ENCODE data around the gene CERS6.
"Not testable (repeated sequence)": the region's sequence is repeated elsewhere in the genome, so short reads cannot be mapped to it uniquely, and the experiment has no call there.

CERS6 gene

DNA sequence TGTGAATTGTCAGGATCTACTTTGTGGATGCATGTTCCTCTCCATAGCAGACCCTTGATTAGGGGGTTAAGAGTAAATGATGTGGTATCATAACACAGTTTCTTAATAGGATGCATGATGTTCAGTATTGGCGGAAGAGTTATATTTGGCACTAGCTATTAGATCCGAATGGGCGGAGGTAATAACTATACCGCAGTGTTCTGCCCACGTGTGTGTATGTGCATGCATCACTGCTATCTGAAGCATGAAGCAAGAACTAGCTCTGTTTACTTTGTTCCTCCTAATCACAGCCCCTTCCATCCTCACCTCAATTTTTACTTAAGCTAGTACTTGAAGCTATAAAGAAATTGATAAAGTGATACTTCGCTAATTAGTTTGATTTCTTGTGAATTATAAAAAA is 186.8 kb downstream of the CERS6 start:
- no peak for DNase-seq (ENCODE audit: low spot score)

DNA sequence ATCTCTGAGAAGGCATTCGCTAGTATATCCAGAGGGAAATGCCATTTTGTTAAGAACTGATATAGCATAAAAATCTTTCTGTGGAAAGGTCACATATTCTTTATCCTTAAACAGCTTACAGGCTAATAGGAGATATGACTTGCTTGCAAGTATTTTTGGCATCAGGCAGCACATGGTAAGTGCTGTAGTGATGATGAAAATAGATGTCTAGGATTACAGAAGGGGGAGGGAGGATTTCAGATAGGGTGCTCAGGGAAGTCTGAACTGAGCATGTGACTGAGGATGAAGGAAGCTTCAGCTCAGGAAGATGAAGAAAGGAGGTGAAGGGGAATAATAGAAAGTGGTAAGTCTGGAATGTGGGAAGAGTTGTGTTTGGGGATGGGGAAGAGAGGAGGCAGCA is 187.9 kb downstream of the CERS6 start:
- no peak for DNase-seq (ENCODE audit: low spot score)

DNA sequence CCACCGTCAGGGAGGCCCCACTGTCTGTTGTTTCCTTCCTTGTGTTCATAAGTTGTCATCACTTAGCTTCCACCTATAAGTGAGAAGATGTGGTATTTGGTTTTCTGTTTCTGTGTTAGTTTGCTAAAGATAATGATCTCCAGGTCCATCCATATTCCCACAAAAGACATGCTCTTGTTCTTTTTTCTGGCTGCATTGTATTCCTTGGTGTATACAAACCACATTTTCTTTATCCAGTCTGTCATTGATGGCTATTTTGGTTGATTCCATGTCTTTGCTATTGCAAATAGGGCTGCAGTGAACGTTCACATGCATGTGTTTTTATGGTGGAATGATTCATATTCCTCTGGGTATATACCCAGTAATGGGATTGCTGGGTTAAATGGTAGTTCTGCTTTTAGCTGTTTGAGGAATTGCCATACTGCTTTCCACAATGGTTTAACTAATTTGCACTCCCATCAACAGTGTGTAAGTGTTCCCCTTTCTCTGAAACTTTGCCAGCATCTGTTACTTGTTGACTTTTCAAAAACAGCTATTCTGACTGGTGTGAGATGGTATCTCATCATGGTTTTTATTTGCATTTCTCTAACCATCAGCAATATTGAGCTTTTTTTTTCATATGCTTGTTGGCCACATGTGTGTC is 189.7 kb downstream of the CERS6 start:
- DNase-seq (ENCODE audit: low spot score), result no peak

DNA sequence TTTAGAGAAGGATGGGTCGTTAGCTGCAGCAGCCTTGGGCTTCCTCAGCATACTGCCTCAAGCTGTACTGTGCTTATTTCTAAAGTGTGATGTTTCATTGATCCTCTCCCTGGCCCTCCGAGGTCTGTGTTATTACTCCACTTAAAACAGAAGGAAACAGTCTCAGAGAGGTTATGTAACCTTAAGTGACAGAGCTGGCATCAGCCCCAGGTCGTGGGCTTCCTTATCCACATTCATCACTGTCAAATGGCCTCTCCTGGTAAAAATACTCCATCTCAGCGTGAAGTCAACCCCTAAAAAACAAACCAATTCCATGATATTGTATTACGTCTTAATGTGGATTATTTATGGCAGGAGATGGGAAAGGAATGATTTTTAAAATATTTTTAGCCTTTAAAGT is 193.0 kb downstream of the CERS6 start:
- no peak for DNase-seq (ENCODE audit: low spot score)

- no peak for DNase-seq (ENCODE audit: low spot score)
Observed at GRCh38 chr2:168649562-168649961, 193.5 kb downstream of the CERS6 start.

GRCh38 chr2:168650139-168650538 is 194.1 kb downstream of the CERS6 start:
- DNase-seq (ENCODE audit: low spot score), result no peak

DNA sequence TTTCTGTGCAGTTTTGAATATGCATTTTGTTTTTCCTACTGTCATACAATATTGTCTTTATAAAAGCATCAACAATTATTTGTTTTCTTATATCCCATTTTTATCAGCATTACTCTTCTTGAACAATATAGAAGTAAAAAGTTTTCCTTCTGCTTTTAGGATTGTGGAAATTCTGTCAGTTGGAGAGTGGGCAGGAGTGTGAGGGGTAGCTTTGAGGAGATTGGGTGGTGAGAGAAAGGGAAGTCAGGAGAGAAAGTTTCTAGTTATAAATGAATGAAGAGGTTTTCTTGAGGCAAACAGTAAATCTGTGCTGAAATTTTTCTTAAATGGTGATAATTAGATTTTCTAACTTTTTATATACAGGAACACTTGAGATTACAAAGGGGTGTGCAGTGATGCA is 194.7 kb downstream of the CERS6 start:
- DNase-seq (ENCODE audit: low spot score), result no peak

GRCh38 chr2:168652997-168653921 is 197.2 kb downstream of the CERS6 start:
- no peak for DNase-seq (ENCODE audit: low spot score)

DNA sequence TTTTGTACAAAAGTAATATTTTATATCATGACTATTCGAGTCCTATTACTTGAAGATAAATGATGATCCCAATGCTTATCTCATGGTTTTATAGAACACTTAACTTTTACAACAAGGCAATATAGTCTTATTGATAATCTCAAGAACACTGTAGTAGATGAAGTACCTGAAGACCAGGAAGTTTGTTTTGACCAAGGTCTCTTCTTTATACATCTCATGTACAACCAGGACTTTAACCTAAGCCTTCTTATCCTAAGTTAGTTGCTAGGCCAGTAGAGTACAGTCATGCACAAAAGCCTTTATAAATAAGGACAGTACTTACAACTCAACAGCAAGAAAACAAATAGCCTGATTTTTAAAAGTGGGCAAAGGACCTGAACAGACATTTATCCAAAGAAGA is 198.6 kb downstream of the CERS6 start:
- DNase-seq (ENCODE audit: low spot score), result no peak

DNA sequence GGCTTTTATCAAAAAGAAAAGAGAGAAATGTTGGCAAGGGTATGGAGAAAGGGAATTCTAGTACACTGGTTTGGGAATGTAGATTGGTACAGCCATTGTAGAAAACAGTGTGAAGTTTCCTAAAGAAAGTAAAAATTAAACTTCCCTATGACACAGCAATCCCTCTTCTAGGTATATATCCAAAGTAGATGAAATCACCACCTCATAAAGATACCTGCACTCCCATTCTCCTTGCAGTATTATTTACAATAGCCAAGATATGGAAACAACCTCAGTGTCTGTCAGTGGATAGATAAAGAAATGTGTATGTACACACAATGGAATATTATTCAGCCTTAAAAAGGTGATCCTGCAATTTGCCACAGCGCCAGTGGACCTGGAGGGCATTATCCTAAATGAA is 199.1 kb downstream of the CERS6 start:
- no peak for DNase-seq (ENCODE audit: low spot score)

- DNase-seq (ENCODE audit: low spot score), result not testable (repeated sequence)
Observed at GRCh38 chr2:168657378-168657777, 201.3 kb downstream of the CERS6 start.

DNA sequence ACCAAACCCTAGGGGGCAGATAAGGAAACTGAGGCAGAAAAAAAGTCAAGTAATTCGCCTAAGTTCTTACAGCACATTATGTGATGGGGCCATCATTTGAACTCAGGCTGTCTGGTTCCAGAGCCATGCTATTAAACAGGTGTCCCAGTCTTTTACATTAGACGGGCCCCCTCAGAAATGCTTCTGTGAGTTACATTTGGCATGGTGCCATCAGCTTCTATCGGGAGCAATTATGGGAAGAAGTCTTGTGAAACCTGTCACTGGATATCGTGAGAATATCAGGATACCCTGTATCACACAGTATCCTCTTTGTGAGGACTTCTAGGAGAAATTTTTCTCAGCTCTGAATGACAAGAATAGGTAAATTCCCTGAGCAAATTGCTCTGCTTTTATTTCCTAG is 202.6 kb downstream of the CERS6 start:
- DNase-seq (ENCODE audit: low spot score), result no peak

DNA sequence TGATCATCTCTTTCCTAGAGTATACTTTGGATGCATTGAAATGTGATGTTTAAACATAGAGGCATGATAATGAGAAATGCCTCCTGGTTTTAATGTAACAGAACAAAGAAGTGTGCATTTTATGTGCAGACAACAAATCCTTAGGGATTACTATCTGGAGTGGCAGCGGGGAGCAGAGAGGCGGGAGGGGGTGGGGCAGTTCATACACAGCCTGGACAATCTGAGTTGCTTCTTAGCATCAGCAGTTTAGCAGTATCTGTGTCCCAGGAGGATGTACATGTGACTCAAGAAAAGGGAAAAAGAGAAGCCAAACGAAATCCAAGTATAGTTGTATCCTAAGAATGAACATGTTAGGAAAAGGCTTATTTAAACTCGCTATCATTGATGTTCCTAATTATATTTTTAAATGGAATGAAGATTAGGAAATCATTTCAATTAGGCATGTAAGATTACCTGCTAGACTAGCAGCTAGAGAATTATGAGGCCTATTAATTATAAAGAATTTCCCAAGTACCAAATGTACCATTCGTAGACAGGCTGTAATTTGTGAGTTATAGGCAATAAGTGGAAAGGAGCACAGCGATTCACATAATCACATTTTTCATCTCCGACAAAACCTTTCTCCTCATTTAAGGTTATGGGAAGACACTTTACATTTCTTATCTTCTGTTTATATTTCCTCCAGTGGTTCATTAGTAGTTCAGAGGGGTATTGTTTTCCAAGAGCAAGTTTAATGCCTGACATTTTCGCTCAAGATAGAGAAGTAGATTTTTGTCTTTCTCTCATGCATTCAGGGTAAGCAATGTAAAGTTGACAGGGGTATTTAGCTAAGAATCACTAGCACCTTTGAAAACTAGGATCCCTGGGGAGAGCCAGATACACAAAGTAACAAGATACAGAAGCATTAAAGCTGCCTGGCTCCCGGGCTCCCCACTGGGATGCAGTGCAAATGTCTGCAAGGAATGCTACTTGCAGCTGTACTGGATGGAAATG is 205.1 kb downstream of the CERS6 start:
- peak; percentile 65 for DNase-seq (ENCODE audit: low spot score)

- no peak for DNase-seq (ENCODE audit: low spot score)
Observed at GRCh38 chr2:168661863-168662256, 205.8 kb downstream of the CERS6 start.

DNA sequence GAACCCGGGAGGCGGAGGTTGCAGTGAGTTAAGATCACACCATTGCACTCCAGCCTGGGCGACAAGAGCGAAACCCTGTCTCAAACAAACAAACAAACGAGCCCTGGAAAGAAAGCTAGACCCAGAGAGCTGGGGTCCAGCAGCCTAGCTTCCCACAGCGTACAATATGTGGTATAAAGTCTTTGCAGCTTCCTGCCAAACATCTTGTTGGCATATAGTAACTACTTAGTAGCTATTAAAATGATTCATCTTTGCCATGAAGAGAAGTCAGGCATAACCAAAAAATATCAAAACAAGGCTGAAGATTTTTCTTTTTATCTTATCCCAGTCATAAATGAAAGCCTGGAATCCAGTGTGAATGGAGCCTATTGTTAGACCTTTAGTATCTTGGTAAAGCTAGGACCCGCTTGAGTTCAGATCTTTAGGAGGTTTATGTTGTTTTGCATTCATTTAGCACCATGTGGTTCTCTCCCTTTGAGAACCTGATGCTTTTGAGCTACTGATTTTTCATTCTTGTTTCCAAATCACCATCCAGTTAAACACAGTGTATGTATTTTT is 206.7 kb downstream of the CERS6 start:
- DNase-seq (ENCODE audit: low spot score), result no peak

- no peak for DNase-seq (ENCODE audit: low spot score)
Observed at GRCh38 chr2:168663993-168664392, 207.9 kb downstream of the CERS6 start.

- DNase-seq (ENCODE audit: low spot score), result not testable (repeated sequence)
Observed at GRCh38 chr2:168664715-168665114, 208.6 kb downstream of the CERS6 start.

- DNase-seq (ENCODE audit: low spot score), result no peak
Observed at GRCh38 chr2:168666339-168666738, 210.3 kb downstream of the CERS6 start.

GRCh38 chr2:168667156-168667555 is 211.1 kb downstream of the CERS6 start:
- no peak for DNase-seq (ENCODE audit: low spot score)

- DNase-seq (ENCODE audit: low spot score), result no peak
Observed at GRCh38 chr2:168669151-168669550, 213.1 kb downstream of the CERS6 start.

- no peak for DNase-seq (ENCODE audit: low spot score)
Observed at GRCh38 chr2:168670478-168670877, 214.4 kb downstream of the CERS6 start.

DNA sequence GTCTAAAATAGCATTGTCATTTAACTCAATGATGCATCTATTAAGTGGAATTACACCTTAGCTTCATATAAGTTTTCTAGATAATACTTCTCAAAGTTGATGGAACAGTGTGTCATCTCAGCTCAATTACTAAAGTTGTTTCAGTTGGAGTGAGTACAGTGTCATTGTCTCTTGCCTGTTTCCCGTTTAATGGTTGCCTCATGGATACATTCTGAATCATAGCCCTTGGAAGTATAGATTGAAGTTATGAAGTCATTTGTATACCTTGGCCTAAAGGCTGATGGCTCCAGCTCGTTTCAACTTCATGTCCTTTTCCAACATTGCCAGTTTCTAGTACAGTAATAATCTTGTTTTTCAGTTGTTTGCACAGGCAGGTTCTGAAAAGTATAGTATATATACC is 215.9 kb downstream of the CERS6 start:
- DNase-seq (ENCODE audit: low spot score), result no peak

All from D341Med (cell line).